Measurements from ENCODE around the gene RALGPS1. TPM values are rescaled to one million over a fixed set of nuclear protein-coding genes. Genes with fewer than 3 reads are reported as not detected.

Gene RALGPS1
- total and polyA plus RNA-seq, 4 experiments from 2014 or later = 0.84 to 10.3 (median 5.8) TPM

- Histone ChIP-seq H3K27ac (ENCODE audit: low read depth, low read length) (no peak overlapping the region), H3K36me3 (ENCODE audit: insufficient read depth, low read length) (no peaks in the 10 kb centered on the region), H3K4me3 (ENCODE audit: low read length in 2 of 2) (no peak overlapping the region), H3K9me3 (ENCODE audit: control insufficient read depth in 1 of 2, low read length in 2 of 2) (no peaks in the 10 kb centered on the region), H3K27me3 (ENCODE audit: insufficient read depth, low read length) (no peaks in the 10 kb centered on the region), H3K4me1 (ENCODE audit: insufficient read depth, low read length) (no peaks in the 10 kb centered on the region)
- intact Hi-C loops (cut with micrococcal nuclease) = loop anchor here (1.0 to 10.0 kb wide), 6 partner anchors 183 to 708 kb away; partner anchors contain the start of genes LRSAM1, RPL12, SLC2A8 and ZNF79
- POLR2A ChIA-PET (ENCODE audit: partially characterized antibody) = interaction anchor here (1.0 to 1.9 kb wide), 5 partner anchors 9 to 236 kb away, joined by 3 to 17 read pairs (median 5); partner anchors contain the start of genes LRSAM1, RPL12, SLC2A8 and ZNF79
- Mint-ChIP-seq H3K27ac (peak overlapping the region in 1 of 7 donors; percentile 20), H3K36me3 (no peaks in the 10 kb centered on the region), H3K27me3 (peaks cover 0 to 1% of the 10 kb centered on the region in 2 donors), H3K4me3 (no peak overlapping the region), H3K9me3 (no peaks in the 10 kb centered on the region), H3K4me1 (peaks cover 0 to 6% (median 2%) of the 10 kb centered on the region in 4 donors)
- CTCF ChIA-PET (ENCODE audit: partially characterized antibody) = interaction anchor here (0.6 to 3.9 kb wide), 19 partner anchors 10 to 707 kb away, joined by 3 to 20 read pairs (median 4); partner anchors contain the start of genes SLC2A8 and TOR2A
- peak; percentile 51 to 71 (median 55) for DNase-seq
Observed at GRCh38 chr9:127214421-127215267, 300.1 kb downstream of the RALGPS1 start.

- Histone ChIP-seq H3K4me3 (ENCODE audit: low read length in 2 of 2) (no peak overlapping the region), H3K27me3 (ENCODE audit: insufficient read depth, low read length) (no peaks in the 10 kb centered on the region), H3K36me3 (ENCODE audit: insufficient read depth, low read length) (no peaks in the 10 kb centered on the region), H3K9me3 (ENCODE audit: control insufficient read depth in 1 of 2, low read length in 2 of 2) (no peaks in the 10 kb centered on the region), H3K27ac (ENCODE audit: low read depth, low read length) (no peak overlapping the region), H3K4me1 (ENCODE audit: insufficient read depth, low read length) (no peaks in the 10 kb centered on the region)
- H3K36me3 Mint-ChIP-seq = no peaks in the 10 kb centered on the region
- ChIA-PET CTCF (ENCODE audit: partially characterized antibody) (interaction anchor here (1.0 to 3.9 kb wide), 17 partner anchors 9 to 706 kb away, joined by 3 to 20 read pairs (median 5); partner anchors contain the start of genes LRSAM1, RPL12, SLC2A8 and TOR2A), POLR2A (ENCODE audit: partially characterized antibody) (interaction anchor here (1.0 to 1.9 kb wide), 3 partner anchors 30 to 235 kb away, joined by 4 to 17 read pairs (median 5); partner anchors contain the start of genes LRSAM1, RPL12 and ZNF79)
- H3K27ac Mint-ChIP-seq = no peak overlapping the region
- no peak overlapping the region for H3K4me3 Mint-ChIP-seq
- peaks cover 0 to 6% (median 2%) of the 10 kb centered on the region in 4 donors for H3K4me1 Mint-ChIP-seq
- no peak for DNase-seq
- peaks cover 0 to 1% of the 10 kb centered on the region in 2 donors for H3K27me3 Mint-ChIP-seq
- H3K9me3 Mint-ChIP-seq = no peaks in the 10 kb centered on the region
- intact Hi-C loops (cut with micrococcal nuclease) = loop anchor here (2.0 to 10.0 kb wide), 3 partner anchors 209 to 369 kb away; partner anchors contain the start of genes LRSAM1, RPL12 and ZNF79
Observed at GRCh38 chr9:127215268-127216209, 301.0 kb downstream of the RALGPS1 start.

- H3K9me3 Mint-ChIP-seq = no peaks in the 10 kb centered on the region
- peaks cover 2 to 9% (median 3%) of the 10 kb centered on the region in 4 donors for H3K4me1 Mint-ChIP-seq
- intact Hi-C loops (cut with micrococcal nuclease) = loop anchor here (10.0 kb wide), 1 partner anchor 368 kb away; no protein-coding TSS in a partner anchor
- H3K36me3 Mint-ChIP-seq = no peaks in the 10 kb centered on the region
- Histone ChIP-seq H3K27me3 (ENCODE audit: insufficient read depth, low read length) (no peaks in the 10 kb centered on the region), H3K4me1 (ENCODE audit: insufficient read depth, low read length) (peaks cover under 1% of the 10 kb centered on the region), H3K36me3 (ENCODE audit: insufficient read depth, low read length) (no peaks in the 10 kb centered on the region), H3K27ac (ENCODE audit: low read depth, low read length) (no peak overlapping the region), H3K9me3 (ENCODE audit: control insufficient read depth in 1 of 2, low read length in 2 of 2) (no peaks in the 10 kb centered on the region), H3K4me3 (ENCODE audit: low read length in 2 of 2) (no peak overlapping the region)
- no peaks in the 10 kb centered on the region for H3K27me3 Mint-ChIP-seq
- H3K27ac Mint-ChIP-seq = no peak overlapping the region
- ChIA-PET CTCF (ENCODE audit: partially characterized antibody) (interaction anchor here (1.2 to 3.9 kb wide), 5 partner anchors 8 to 705 kb away, joined by 4 to 20 read pairs (median 8); partner anchors contain the start of genes LRSAM1, RPL12 and SLC2A8), POLR2A (ENCODE audit: partially characterized antibody) (no interaction called here)
- no peak for DNase-seq
- no peak overlapping the region for H3K4me3 Mint-ChIP-seq
Observed at GRCh38 chr9:127216210-127216887, 301.8 kb downstream of the RALGPS1 start.

GRCh38 chr9:127216888-127217217 lies 302.3 kb downstream of the RALGPS1 start:
- no peaks in the 10 kb centered on the region for H3K9me3 Mint-ChIP-seq
- H3K4me3 Mint-ChIP-seq = no peak overlapping the region
- H3K36me3 ChIP-seq (ENCODE audit: insufficient read depth, low read length) = no peaks in the 10 kb centered on the region
- H3K27ac ChIP-seq (ENCODE audit: low read depth, low read length) = no peak overlapping the region
- ChIA-PET CTCF (ENCODE audit: partially characterized antibody) (interaction anchor here (1.2 kb wide), 2 partner anchors 180 to 234 kb away, joined by 4 to 5 read pairs; partner anchors contain the start of genes LRSAM1, RPL12 and SLC2A8), POLR2A (ENCODE audit: partially characterized antibody) (no interaction called here)
- no peaks in the 10 kb centered on the region for H3K9me3 ChIP-seq (ENCODE audit: control insufficient read depth in 1 of 2, low read length in 2 of 2)
- H3K4me1 Mint-ChIP-seq = peaks cover 6 to 14% (median 7%) of the 10 kb centered on the region in 4 donors
- no peak overlapping the region for H3K27ac Mint-ChIP-seq
- intact Hi-C loops (cut with micrococcal nuclease) = loop anchor here (10.0 kb wide), 1 partner anchor 368 kb away; no protein-coding TSS in a partner anchor
- DNase-seq = no peak
- no peaks in the 10 kb centered on the region for H3K27me3 ChIP-seq (ENCODE audit: insufficient read depth, low read length)
- H3K4me1 ChIP-seq (ENCODE audit: insufficient read depth, low read length) = peaks cover 5% of the 10 kb centered on the region
- no peaks in the 10 kb centered on the region for H3K27me3 Mint-ChIP-seq
- no peaks in the 10 kb centered on the region for H3K36me3 Mint-ChIP-seq
- H3K4me3 ChIP-seq (ENCODE audit: low read length in 2 of 2) = no peak overlapping the region

GRCh38 chr9:127218818-127219217 lies 304.2 kb downstream of the RALGPS1 start:
- Mint-ChIP-seq H3K4me1 (peaks cover 14 to 30% (median 23%) of the 10 kb centered on the region in 4 donors), H3K27me3 (no peaks in the 10 kb centered on the region), H3K4me3 (no peak overlapping the region), H3K36me3 (no peaks in the 10 kb centered on the region), H3K9me3 (no peaks in the 10 kb centered on the region), H3K27ac (no peak overlapping the region)
- peaks cover 16% of the 10 kb centered on the region for H3K4me1 ChIP-seq (ENCODE audit: insufficient read depth, low read length)
- ChIA-PET POLR2A (ENCODE audit: partially characterized antibody) (no interaction called here), CTCF (ENCODE audit: partially characterized antibody) (no interaction called here)
- intact Hi-C loops (cut with micrococcal nuclease) = loop anchor here (10.0 kb wide), 1 partner anchor 366 kb away; no protein-coding TSS in a partner anchor
- H3K27me3 ChIP-seq (ENCODE audit: insufficient read depth, low read length) = no peaks in the 10 kb centered on the region
- H3K36me3 ChIP-seq (ENCODE audit: insufficient read depth, low read length) = no peaks in the 10 kb centered on the region
- no peak overlapping the region for H3K27ac ChIP-seq (ENCODE audit: low read depth, low read length)
- no peak overlapping the region for H3K4me3 ChIP-seq (ENCODE audit: low read length in 2 of 2)
- no peak for DNase-seq
- H3K9me3 ChIP-seq (ENCODE audit: control insufficient read depth in 1 of 2, low read length in 2 of 2) = no peaks in the 10 kb centered on the region

- H3K27ac Mint-ChIP-seq = peak overlapping the region in 1 of 7 donors; percentile 19
- CTCF ChIA-PET (ENCODE audit: partially characterized antibody) = no interaction called here
Observed at GRCh38 chr9:127219520-127219919, 304.9 kb downstream of the RALGPS1 start.

More at GRCh38 chr9:127219520-127219919, 304.9 kb downstream of the RALGPS1 start:
- Histone ChIP-seq H3K9me3 (ENCODE audit: control insufficient read depth in 1 of 2, low read length in 2 of 2) (no peaks in the 10 kb centered on the region), H3K4me3 (ENCODE audit: low read length in 2 of 2) (no peak overlapping the region), H3K27ac (ENCODE audit: low read depth, low read length) (no peak overlapping the region), H3K4me1 (ENCODE audit: insufficient read depth, low read length) (peaks cover 22% of the 10 kb centered on the region), H3K36me3 (ENCODE audit: insufficient read depth, low read length) (no peaks in the 10 kb centered on the region), H3K27me3 (ENCODE audit: insufficient read depth, low read length) (no peaks in the 10 kb centered on the region)
- Mint-ChIP-seq H3K36me3 (peaks cover 0 to 3% of the 10 kb centered on the region in 2 donors), H3K9me3 (peaks cover 0 to 1% (median 0%) of the 10 kb centered on the region in 8 donors), H3K27me3 (peaks cover 0 to 2% of the 10 kb centered on the region in 2 donors), H3K4me1 (peaks cover 17 to 35% (median 26%) of the 10 kb centered on the region in 4 donors), H3K4me3 (no peak overlapping the region)
- POLR2A ChIA-PET (ENCODE audit: partially characterized antibody) = no interaction called here
- intact Hi-C loops (cut with micrococcal nuclease) = loop anchor here (10.0 kb wide), 1 partner anchor 365 kb away; no protein-coding TSS in a partner anchor
- no peak for DNase-seq
